PC-9 (cell line): ENCODE data around the gene RPL35. TPM values are rescaled to one million over a fixed set of nuclear protein-coding genes. Genes with fewer than 3 reads are reported as not detected.

Source experiments
- BruUV-seq: library from RNA; stranded (reverse); fragments of 400-500 nt; replicated peaks from 2 replicates; lab custom pipeline; 2021; lab: Mats Ljungman, UMichigan
- CTCF ChIA-PET: fragments of 300-600 bp; sonication (Branson Sonifier 250); formaldehyde crosslinking; loops from one replicate; lab custom pipeline; 2022; ENCODE audit warnings: antibody characterized with exemption; lab: Charles Lee
- POLR2A ChIA-PET: fragments of 300-600 bp; sonication (Branson Sonifier 250); formaldehyde crosslinking; loops from one replicate; lab custom pipeline; 2022; ENCODE audit warnings: antibody characterized with exemption; ENCODE audit not compliant: unreplicated experiment; lab: Charles Lee
- DNase-seq, 2 experiments: peaks; one replicate each; pipeline versions ENCODE4 v3.0.0 to v3.0.0-alpha.2; 2015 to 2022; ENCODE audit warnings: mixed read lengths in 1 of 2
- H2AFZ ChIP-seq: fragments of 200-600 bp; sonication (generic); 2 replicates; pipeline ENCODE4 v1.8.1; 2017; ENCODE audit warnings: antibody characterized with exemption
- H3F3A ChIP-seq: fragments of 200-600 bp; sonication (generic); 2 replicates; pipeline ENCODE4 v1.8.1; 2017; ENCODE audit warnings: antibody characterized with exemption, mild to moderate bottlenecking, low read depth; ENCODE audit not compliant: insufficient read depth
- H3K27ac ChIP-seq: fragments of 200-600 bp; sonication (generic); 2 replicates; pipeline ENCODE4 v1.6.1; 2016; ENCODE audit warnings: mixed run types
- H3K27me3 ChIP-seq: fragments of 200-600 bp; sonication (generic); 2 replicates; pipeline ENCODE4 v1.6.1; 2016; ENCODE audit warnings: low read depth, mixed run types; ENCODE audit not compliant: insufficient read depth
- H3K36me3 ChIP-seq: fragments of 200-600 bp; sonication (generic); 2 replicates; pipeline ENCODE4 v1.6.1; 2016; ENCODE audit warnings: low read depth, mixed run types
- H3K4me1 ChIP-seq: fragments of 200-600 bp; sonication (generic); replicated peaks from 2 replicates; pipeline ENCODE4 v1.6.1; 2016; ENCODE audit warnings: mixed run types; ENCODE audit not compliant: insufficient read depth
- H3K4me2 ChIP-seq: fragments of 200-600 bp; sonication (generic); 2 replicates; pipeline ENCODE4 v1.6.1; 2017; ENCODE audit warnings: mixed run types
- H3K4me3 ChIP-seq: fragments of 200-600 bp; sonication (generic); 2 replicates; pipeline ENCODE4 v1.6.1; 2016; ENCODE audit warnings: mixed run types
- H3K79me2 ChIP-seq: fragments of 200-600 bp; sonication (generic); 2 replicates; pipeline ENCODE4 v1.6.1; 2017; ENCODE audit warnings: low read depth, mixed run types
- H3K9me2 ChIP-seq: fragments of 200-600 bp; sonication (generic); 2 replicates; pipeline ENCODE4 v1.8.1; 2017; ENCODE audit warnings: mild to moderate bottlenecking; ENCODE audit not compliant: insufficient read depth
- H3K9me3 ChIP-seq: fragments of 200-600 bp; sonication (generic); 2 replicates; pipeline ENCODE4 v1.8.1; 2016; ENCODE audit warnings: low read depth; ENCODE audit not compliant: insufficient read depth
- H4K20me1 ChIP-seq: fragments of 200-600 bp; sonication (generic); 2 replicates; pipeline ENCODE4 v1.8.1; 2017; ENCODE audit not compliant: insufficient read depth
- CTCF ChIP-seq: fragments of 200-600 bp; sonication (generic); conservative IDR thresholded peaks from 2 replicates; pipeline ENCODE4 v1.6.1; 2017; ENCODE audit warnings: mixed run types, antibody characterized with exemption, mild to moderate bottlenecking, moderate library complexity
- EZH2 ChIP-seq: fragments of 200-600 bp; sonication (generic); IDR thresholded peaks from 2 replicates; pipeline ENCODE4 v1.8.0; 2017; ENCODE audit warnings: antibody characterized with exemption, low read depth
- intact Hi-C: fragments of 100-400 bp; cut with micrococcal nuclease; formaldehyde crosslinking; loops from one replicate; pipeline ENCODE4 v1.10.0; 2022; ENCODE audit not compliant: unreplicated experiment
- total RNA-seq: library from RNA; stranded (reverse); gene quantifications from 2 replicates; pipeline ENCODE4 v1.2.3, GENCODE V29; 2021

RPL35 gene
- total RNA-seq, 1 experiment from 2014 or later: 2,125 TPM

GRCh38 chr9:124844291-124844690 is 17.5 kb downstream of the RPL35 start:
- Histone ChIP-seq H3K4me1 (peaks cover 9% of the 10 kb centered on the region), H3K4me3 (no peak overlapping the region), H3K4me2 (no peak overlapping the region), H3F3A (no peaks in the 10 kb centered on the region; the same call in 1 of the 2 replicates), H3K9me2 (no peaks in the 10 kb centered on the region), H3K9me3 (no peaks in the 10 kb centered on the region), H2AFZ (no peak overlapping the region), H3K36me3 (no peaks in the 10 kb centered on the region), H3K79me2 (no peaks in the 10 kb centered on the region), H4K20me1 (no peaks in the 10 kb centered on the region), H3K27me3 (no peaks in the 10 kb centered on the region), H3K27ac (no peak overlapping the region)
- POLR2A ChIA-PET: no interaction called here
- CTCF ChIA-PET: no interaction called here
- intact Hi-C loops: no loop called here
- no TSS peak for BruUV-seq
- DNase-seq: no peak
- no peak for TF ChIP-seq CTCF
- TF ChIP-seq EZH2: no peak

- H3F3A ChIP-seq: no peaks in the 10 kb centered on the region; the same call in 1 of the 2 replicates
- no peaks in the 10 kb centered on the region for H4K20me1 ChIP-seq
- ChIA-PET CTCF (interaction anchor here (0.6 kb wide), 1 partner anchor 801 kb away, joined by 3 read pairs; no protein-coding TSS in a partner anchor), POLR2A (no interaction called here)
- peaks cover 9% of the 10 kb centered on the region for H3K4me1 ChIP-seq
- no peak overlapping the region for H3K4me2 ChIP-seq
- no TSS peak for BruUV-seq
- no peaks in the 10 kb centered on the region for H3K9me2 ChIP-seq
- no peak overlapping the region for H3K4me3 ChIP-seq
- no peaks in the 10 kb centered on the region for H3K27me3 ChIP-seq
- H3K27ac ChIP-seq: no peak overlapping the region
- no peaks in the 10 kb centered on the region for H3K79me2 ChIP-seq
- TF ChIP-seq EZH2 (no peak), CTCF (no peak)
- H2AFZ ChIP-seq: no peak overlapping the region
- H3K9me3 ChIP-seq: no peaks in the 10 kb centered on the region
- no peak for DNase-seq
- no peaks in the 10 kb centered on the region for H3K36me3 ChIP-seq
- intact Hi-C loops: no loop called here
Observed at GRCh38 chr9:124843456-124844034, 18.2 kb downstream of the RPL35 start.

- POLR2A ChIA-PET: no interaction called here
- no peak overlapping the region for H3K27ac ChIP-seq
- peak in 1 of 2 experiments; percentile 37 for DNase-seq
- H3K9me3 ChIP-seq: no peaks in the 10 kb centered on the region
- H3K9me2 ChIP-seq: no peaks in the 10 kb centered on the region
- no peaks in the 10 kb centered on the region; the same call in 1 of the 2 replicates for H3F3A ChIP-seq
- peak overlapping the region; percentile 41; the same call in 1 of the 2 replicates for H3K4me2 ChIP-seq
- CTCF ChIA-PET: interaction anchor here (0.7 to 2.0 kb wide), 5 partner anchors 11 to 67 kb away, joined by 3 to 13 read pairs (median 4); partner anchors contain the start of gene WDR38
- TF ChIP-seq CTCF: no peak
- no peak for TF ChIP-seq EZH2
- intact Hi-C loops: no loop called here
- no peaks in the 10 kb centered on the region for H3K27me3 ChIP-seq
- no peaks in the 10 kb centered on the region for H3K79me2 ChIP-seq
- no peaks in the 10 kb centered on the region for H3K36me3 ChIP-seq
- no peak overlapping the region for H2AFZ ChIP-seq
- H4K20me1 ChIP-seq: no peaks in the 10 kb centered on the region
- BruUV-seq: no TSS peak
- peaks cover 9% of the 10 kb centered on the region for H3K4me1 ChIP-seq
- H3K4me3 ChIP-seq: no peak overlapping the region
Observed at GRCh38 chr9:124841075-124841821, 20.5 kb downstream of the RPL35 start.
